ENCODE data around the gene CHIC2. TPM values are rescaled to one million over a fixed set of nuclear protein-coding genes. Genes with fewer than 3 reads are reported as not detected.

The CHIC2 gene
- total RNA-seq, 1 experiment from 2014 or later = 8.2 TPM

DNA sequence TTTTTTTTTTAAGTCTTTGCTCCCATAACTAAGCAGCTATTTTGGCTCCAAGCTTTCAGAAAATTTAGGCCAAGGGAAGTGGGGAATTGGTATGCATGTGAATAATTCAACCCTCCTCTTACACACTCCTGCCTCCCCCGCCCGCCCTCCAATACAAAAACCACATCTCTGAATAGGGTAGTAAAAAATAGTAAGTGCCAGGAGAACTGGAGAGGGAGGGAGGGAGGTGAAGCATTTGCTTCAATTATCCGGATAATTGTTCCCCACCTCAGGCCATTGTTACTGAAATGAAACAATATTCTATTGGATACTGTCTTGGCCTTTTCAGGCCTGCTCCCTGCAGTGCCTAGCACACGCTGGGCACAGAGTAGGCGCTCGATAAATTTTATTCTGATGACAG, 30.0 kb upstream of the CHIC2 start:
- Mint-ChIP-seq H3K9me3 (peaks cover 0 to 3% of the 10 kb centered on the region in 2 experiments; a peak in 1 of 5 replicates), H3K27ac (no peak overlapping the region; a peak in 1 of 7 replicates), H3K4me1 (peaks cover 59 to 71% of the 10 kb centered on the region in 2 experiments), H3K4me3 (peak overlapping the region in 1 of 2 experiments; percentile 71; a peak in 2 of 5 replicates), H3K27me3 (ENCODE audit: low read depth) (peaks cover 98% of the 10 kb centered on the region), H3K36me3 (ENCODE audit: insufficient read depth in 1 of 3, low read depth in 3 of 3) (no peaks in the 10 kb centered on the region)
- Histone ChIP-seq H2BK5ac (ENCODE audit: insufficient read length, low read length) (no peak overlapping the region), H2BK120ac (ENCODE audit: low read depth, low read length, poor library complexity, severe bottlenecking) (no peak overlapping the region), H3K27ac (ENCODE audit: insufficient read length, low read depth, low read length) (no peak overlapping the region), H3K14ac (ENCODE audit: insufficient read depth, low read length) (no peak overlapping the region), H4K20me1 (ENCODE audit: control insufficient read depth, insufficient read depth, insufficient read length) (peaks cover 3% of the 10 kb centered on the region), H3K79me2 (ENCODE audit: insufficient read depth, low read length) (no peaks in the 10 kb centered on the region), H2BK20ac (ENCODE audit: low read depth, low read length, poor library complexity, severe bottlenecking) (no peak overlapping the region), H2BK12ac (ENCODE audit: insufficient read length, low read depth, low read length) (no peak overlapping the region), H3K27me3 (ENCODE audit: insufficient read depth, low read length) (peaks cover 86% of the 10 kb centered on the region), H4K91ac (ENCODE audit: insufficient read length, low read depth, low read length) (no peak overlapping the region), H3K23me2 (ENCODE audit: insufficient read length, low read depth, low read length, poor library complexity, severe bottlenecking) (peaks cover 16% of the 10 kb centered on the region), H2AK5ac (ENCODE audit: insufficient read length, low read length) (no peak overlapping the region), H3K9me3 (ENCODE audit: control insufficient read depth, low read depth, low read length) (no peaks in the 10 kb centered on the region), H3K9ac (ENCODE audit: extremely low read depth, insufficient read length, low read length) (no peak overlapping the region), H3K4me2 (ENCODE audit: insufficient read depth, insufficient read length, low read length) (peak overlapping the region; percentile 50), H3K4me1 (ENCODE audit: insufficient read depth, low read length) (peaks cover 13% of the 10 kb centered on the region), H3K79me1 (ENCODE audit: insufficient read depth, low read depth, low read length, poor library complexity, severe bottlenecking) (no peaks in the 10 kb centered on the region), H2BK15ac (ENCODE audit: low read depth, low read length) (no peak overlapping the region), H4K8ac (replicated peaks; ENCODE audit: insufficient read length, low read depth, low read length) (no peak overlapping the region), H4K5ac (ENCODE audit: insufficient read length, low read depth, low read length) (no peak overlapping the region), H3K4ac (ENCODE audit: low read depth, low read length) (no peak overlapping the region), H3K18ac (ENCODE audit: insufficient read length, low read depth, low read length) (no peak overlapping the region), H3K23ac (ENCODE audit: insufficient read length, low read depth, low read length) (no peak overlapping the region), H3K56ac (ENCODE audit: insufficient read length, low read depth, low read length) (no peak overlapping the region), H2AFZ (ENCODE audit: low read length) (no peak overlapping the region), H3T11ph (ENCODE audit: low read length) (no peak overlapping the region)
- TF ChIP-seq CTCF (conservative IDR thresholded peaks at IDR 0.05) = no peak
- WGBS (ENCODE audit: extremely low coverage, insufficient read length, low lambda C conversion rate) = no CpG with 5 or more reads among the region's 6 CpGs
- DNase-seq = no peak
